AG09319 (cell line): ENCODE measurements around the gene CD300H.
"Not testable (repeated sequence)": the region's sequence is repeated elsewhere in the genome, so short reads cannot be mapped to it uniquely, and the experiment has no call there.

Source experiments
- DNase-seq: peaks from one replicate; pipeline ENCODE4 v3.0.0-alpha.2; 2010; ENCODE audit warnings: low read depth; ENCODE audit errors: extremely low read depth
- TF ChIP-seq, protein P1 (sequence below): IDR thresholded peaks from 2 replicates; pipeline ENCODE4 v1.5.1; 2011; ENCODE audit warnings: low read depth, mild to moderate bottlenecking, inconsistent platforms, low read length, moderate library complexity

The CD300H gene

DNA sequence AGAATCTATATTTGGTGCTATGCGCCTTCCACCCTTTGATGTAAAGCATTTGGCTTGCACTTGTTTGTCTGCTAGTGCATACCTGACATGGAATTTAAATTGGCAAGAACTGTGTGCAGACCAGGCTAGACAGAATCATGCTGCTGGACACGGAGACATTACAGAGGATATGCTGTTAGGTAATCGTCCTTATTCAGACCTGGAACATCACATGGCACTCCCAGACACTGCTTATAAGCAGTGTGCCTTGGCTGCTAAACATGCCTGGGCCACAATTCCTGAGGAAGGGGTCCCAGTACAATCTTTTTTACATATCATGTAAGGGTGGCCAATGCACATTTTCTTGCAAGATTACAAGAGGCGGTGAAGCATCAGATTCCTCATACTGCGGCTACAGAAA, 18.4 kb upstream of the CD300H start:
- TF ChIP-seq, protein P1, sequence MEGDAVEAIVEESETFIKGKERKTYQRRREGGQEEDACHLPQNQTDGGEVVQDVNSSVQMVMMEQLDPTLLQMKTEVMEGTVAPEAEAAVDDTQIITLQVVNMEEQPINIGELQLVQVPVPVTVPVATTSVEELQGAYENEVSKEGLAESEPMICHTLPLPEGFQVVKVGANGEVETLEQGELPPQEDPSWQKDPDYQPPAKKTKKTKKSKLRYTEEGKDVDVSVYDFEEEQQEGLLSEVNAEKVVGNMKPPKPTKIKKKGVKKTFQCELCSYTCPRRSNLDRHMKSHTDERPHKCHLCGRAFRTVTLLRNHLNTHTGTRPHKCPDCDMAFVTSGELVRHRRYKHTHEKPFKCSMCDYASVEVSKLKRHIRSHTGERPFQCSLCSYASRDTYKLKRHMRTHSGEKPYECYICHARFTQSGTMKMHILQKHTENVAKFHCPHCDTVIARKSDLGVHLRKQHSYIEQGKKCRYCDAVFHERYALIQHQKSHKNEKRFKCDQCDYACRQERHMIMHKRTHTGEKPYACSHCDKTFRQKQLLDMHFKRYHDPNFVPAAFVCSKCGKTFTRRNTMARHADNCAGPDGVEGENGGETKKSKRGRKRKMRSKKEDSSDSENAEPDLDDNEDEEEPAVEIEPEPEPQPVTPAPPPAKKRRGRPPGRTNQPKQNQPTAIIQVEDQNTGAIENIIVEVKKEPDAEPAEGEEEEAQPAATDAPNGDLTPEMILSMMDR = no peak
- DNase-seq = no peak

DNA sequence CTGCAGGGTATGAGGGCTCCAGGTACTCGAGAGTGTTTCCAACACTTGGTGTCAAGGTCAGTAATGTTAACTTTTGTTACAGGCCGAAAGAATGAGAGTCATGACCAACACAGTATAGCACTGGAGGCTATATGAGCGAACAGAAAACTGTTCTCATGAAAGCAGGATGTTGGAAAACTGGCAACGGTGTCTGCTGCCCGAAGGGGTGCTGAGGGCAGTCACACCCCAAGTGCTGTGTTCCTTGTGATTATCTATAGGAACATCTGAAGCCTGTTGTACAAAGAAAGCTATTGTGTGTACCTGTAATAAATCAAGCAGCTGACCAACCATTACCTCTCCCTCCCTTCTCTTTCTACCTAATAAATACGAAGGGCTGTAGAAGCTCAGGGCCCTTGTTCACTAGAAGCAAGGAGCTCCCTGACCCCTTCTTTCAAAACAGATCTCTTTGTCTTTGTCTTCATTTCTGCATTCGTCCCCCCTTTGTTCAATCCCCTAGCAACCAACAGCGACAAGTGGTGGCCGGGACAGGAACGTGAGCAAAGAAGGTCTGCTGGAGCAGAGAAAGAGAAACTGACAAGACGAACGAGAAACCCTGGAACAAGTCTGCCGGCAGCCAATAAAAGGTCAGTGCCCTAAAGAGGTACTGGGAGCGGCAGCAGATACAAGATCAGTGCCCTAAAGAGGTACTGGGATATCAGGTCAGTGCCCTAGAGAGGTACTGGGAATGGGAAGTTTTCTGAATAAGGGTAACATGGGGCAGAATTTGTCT, 17.2 kb upstream of the CD300H start:
- DNase-seq = no peak
- TF ChIP-seq, protein P1 = no peak

DNA sequence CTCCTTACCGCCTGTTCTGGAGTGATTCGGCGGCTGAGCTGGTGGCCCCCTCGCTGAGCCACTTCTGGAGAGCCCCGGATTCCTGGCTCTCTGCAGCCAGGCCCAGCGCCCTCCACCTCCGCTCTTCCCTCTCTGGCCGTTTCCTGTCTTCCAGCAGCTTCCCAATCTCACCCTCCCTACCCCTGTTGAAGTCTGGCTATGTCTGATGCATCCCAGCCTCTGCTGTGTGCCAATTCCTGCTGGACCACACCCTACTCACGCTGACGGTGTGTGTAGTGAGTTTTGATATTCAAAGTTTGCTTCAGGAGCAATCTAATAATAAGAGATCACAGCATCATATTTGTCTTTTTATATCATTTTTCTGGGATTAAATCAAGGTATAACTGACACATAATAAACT, 15.3 kb upstream of the CD300H start:
- DNase-seq = no peak
- TF ChIP-seq, protein P1 = no peak

DNA sequence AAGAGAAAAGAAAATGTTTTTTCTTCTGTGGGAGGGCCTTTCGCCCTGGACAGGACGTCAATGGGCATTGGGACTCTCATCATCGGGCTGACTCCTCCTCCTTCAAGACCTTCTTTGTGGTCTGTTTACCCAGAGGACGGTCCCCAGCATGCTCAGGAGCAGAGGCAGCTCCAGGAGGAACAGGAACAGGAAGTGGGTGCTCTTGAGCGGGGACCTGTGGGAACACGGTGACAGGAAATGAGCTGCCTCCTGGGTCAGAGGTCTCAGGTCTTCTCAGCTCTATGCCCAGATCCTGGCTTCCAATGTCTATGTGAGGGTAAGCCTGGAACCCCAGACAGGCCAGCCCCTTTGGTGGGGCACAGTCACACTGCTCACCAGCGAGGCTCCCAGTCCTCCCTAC, 12.6 kb upstream of the CD300H start:
- no peak for DNase-seq
- TF ChIP-seq, protein P1 = no peak

DNA sequence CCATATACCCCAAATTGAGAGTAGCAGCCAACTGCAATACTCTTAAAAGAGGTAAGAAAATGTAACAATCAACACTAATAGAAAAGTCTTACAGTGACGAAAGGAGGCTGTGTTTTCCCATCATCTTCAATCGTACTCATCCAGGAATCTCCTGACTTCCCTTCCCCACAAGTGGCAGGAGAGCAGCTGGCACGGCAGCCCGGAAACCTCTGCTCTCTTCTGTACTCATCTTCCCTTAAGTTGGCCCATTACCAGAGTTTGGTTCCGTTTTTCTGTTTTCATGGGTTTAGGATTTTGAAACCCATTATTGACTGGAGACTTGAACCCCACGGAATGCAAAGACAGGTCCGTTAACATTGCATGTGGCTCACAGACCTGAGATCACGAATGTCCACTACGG, 11.7 kb upstream of the CD300H start:
- no peak for DNase-seq
- TF ChIP-seq, protein P1 = no peak

DNA sequence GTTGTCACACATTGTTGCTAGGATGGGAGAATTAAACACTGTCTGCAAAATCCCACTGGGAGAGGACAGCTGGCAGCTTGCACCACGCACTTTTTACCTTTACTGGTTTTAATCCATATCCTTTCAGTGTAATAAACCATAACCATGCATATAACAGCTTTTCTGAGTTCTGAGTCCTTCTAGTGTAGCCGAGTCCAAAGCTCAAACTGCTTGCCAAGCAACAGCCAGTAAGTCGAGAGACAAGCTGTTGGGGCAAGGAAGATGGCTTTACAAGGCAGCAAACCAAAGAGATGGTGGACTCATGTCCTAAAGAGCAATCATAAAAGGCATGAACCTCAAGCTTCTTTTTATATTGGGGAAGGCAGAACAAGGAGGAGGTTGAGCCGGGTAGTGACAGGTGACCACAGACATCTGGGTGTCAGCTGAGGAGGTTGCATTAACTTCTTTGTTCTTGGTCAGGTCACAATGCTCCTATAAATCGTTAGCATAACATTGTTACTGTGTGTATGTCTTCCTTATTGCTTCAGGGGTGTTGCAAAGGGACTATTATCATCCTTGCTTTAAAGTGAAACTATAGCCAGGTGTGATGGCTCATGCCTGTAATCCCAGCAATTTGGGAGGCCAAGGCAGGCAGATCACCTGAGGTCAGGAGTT, 7.3 kb upstream of the CD300H start:
- TF ChIP-seq, protein P1 = no peak

DNA sequence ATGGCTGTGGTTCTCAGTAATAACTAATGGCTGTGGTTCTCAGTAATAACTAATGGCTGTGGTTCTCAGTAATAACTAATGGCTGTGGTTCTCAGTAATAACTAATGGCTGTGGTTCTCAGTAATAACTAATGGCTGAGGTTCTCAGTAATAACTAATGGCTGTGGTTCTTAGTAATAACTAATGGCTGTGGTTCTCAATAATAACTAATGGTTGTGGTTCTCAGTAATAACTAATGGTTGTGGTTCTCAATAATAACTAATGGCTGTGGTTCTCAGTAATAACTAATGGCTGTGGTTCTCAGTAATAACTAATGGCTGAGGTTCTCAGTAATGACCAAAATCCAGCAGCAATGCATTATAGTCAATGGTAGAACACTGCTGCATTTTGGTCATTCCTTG, 6.3 kb upstream of the CD300H start:
- DNase-seq = not testable (repeated sequence)

More for the DNA sequence above, 7.3 kb upstream of the CD300H start:
- DNase-seq = no peak
